Endothelial cell of umbilical vein (primary cell): Measurements from ENCODE around the gene ARMC8. TPM values are rescaled to one million over a fixed set of nuclear protein-coding genes. Genes with fewer than 3 reads are reported as not detected.

Experiments
- BruUV-seq: library from RNA; stranded (reverse); fragments of 400-500 nt; replicated peaks from 2 replicates; lab custom pipeline; 2021; lab: Mats Ljungman, UMichigan
- CTCF ChIA-PET: fragments of 300-600, 350-600 bp; sonication (Branson Sonifier 250); formaldehyde crosslinking; loops from one replicate; lab custom pipeline; 2021; ENCODE audit warnings: antibody characterized with exemption, inconsistent platforms; lab: Charles Lee
- POLR2A ChIA-PET: fragments of 300-600, 350-600 bp; sonication (Branson Sonifier 250); formaldehyde crosslinking; loops from one replicate; lab custom pipeline; 2021; ENCODE audit warnings: antibody characterized with exemption, inconsistent platforms; lab: Charles Lee
- DNase-seq: peaks from one replicate; pipeline ENCODE4 v3.0.0-alpha.2; 2011; ENCODE audit warnings: low read depth, low spot score
- FAIRE-seq: peaks from 2 replicates; lab custom pipeline; 2011; peaks lifted over from hg19 to GRCh38; lab: Jason Lieb, UNC
- H2AFZ ChIP-seq: 2 replicates; pipeline ENCODE4 v1.6.0; 2012; ENCODE audit warnings: low read depth, low read length, control low read depth, inconsistent platforms
- H3K27ac ChIP-seq: 2 replicates; pipeline ENCODE4 v1.5.1; 2011; ENCODE audit warnings: low read depth, mild to moderate bottlenecking, control low read depth, low read length, moderate library complexity; ENCODE audit not compliant: insufficient read depth
- H3K27me3 ChIP-seq, 2 experiments: 2 replicates each; pipeline versions ENCODE4 v1.6.0 to v1.6.1; 2011; ENCODE audit warnings: low read length in 2 of 2, mixed read lengths in 1 of 2; ENCODE audit not compliant: control insufficient read depth in 2 of 2, insufficient read depth in 2 of 2
- H3K36me3 ChIP-seq, 2 experiments: 2 replicates in 1 of 2; 3 replicates in 1 of 2; pipeline ENCODE4 v1.5.1; 2011; ENCODE audit warnings: low read length in 2 of 2, mild to moderate bottlenecking in 1 of 2, moderate library complexity in 1 of 2; ENCODE audit not compliant: control insufficient read depth in 2 of 2, insufficient read depth in 2 of 2; ENCODE audit errors: extremely low read depth in 1 of 2
- H3K4me1 ChIP-seq: 3 replicates; pipeline ENCODE4 v1.5.1; 2011; ENCODE audit warnings: mild to moderate bottlenecking, low read length; ENCODE audit not compliant: control insufficient read depth, insufficient read depth; ENCODE audit errors: extremely low read depth
- H3K4me2 ChIP-seq: 2 replicates; pipeline ENCODE4 v1.6.1; 2011; ENCODE audit warnings: low read length, control low read depth, mixed read lengths; ENCODE audit not compliant: insufficient read depth
- H3K4me3 ChIP-seq, 3 experiments: fragments of 200-600 bp in 1 of 3; sonication (generic), shearing (Covaris generic) in 1 of 3; replicated peaks in 1 of 3; 2 replicates each; pipeline ENCODE4 v1.5.1; 2011 to 2016; ENCODE audit warnings: control low read depth in 3 of 3, low read length in 3 of 3, mild to moderate bottlenecking in 2 of 3, inconsistent platforms in 1 of 3, low read depth in 1 of 3, moderate library complexity in 1 of 3; ENCODE audit not compliant: insufficient read depth in 1 of 3
- H3K79me2 ChIP-seq: 2 replicates; pipeline ENCODE4 v1.6.0; 2012; ENCODE audit warnings: low read length, inconsistent platforms; ENCODE audit not compliant: control insufficient read depth, insufficient read depth
- H3K9ac ChIP-seq: replicated peaks from 2 replicates; pipeline ENCODE3; 2011; ENCODE audit warnings: low read length, control low read depth; ENCODE audit not compliant: insufficient read depth; ENCODE audit errors: extremely low read depth
- H3K9me1 ChIP-seq: replicated peaks from 3 replicates; pipeline ENCODE4 v1.6.0; 2011; ENCODE audit warnings: mild to moderate bottlenecking, low read length; ENCODE audit not compliant: control insufficient read depth, insufficient read depth; ENCODE audit errors: extremely low read depth
- H3K9me3 ChIP-seq: replicated peaks from 2 replicates; pipeline ENCODE4 v1.5.1; 2012; ENCODE audit warnings: low read length, inconsistent platforms; ENCODE audit not compliant: control insufficient read depth, insufficient read depth
- H4K20me1 ChIP-seq: replicated peaks from 2 replicates; pipeline ENCODE3; 2011; ENCODE audit warnings: mild to moderate bottlenecking, low read length; ENCODE audit not compliant: control insufficient read depth, insufficient read depth; ENCODE audit errors: extremely low read depth
- EZH2 ChIP-seq: IDR thresholded peaks from 2 replicates; pipeline ENCODE4 v1.6.1; 2012; ENCODE audit warnings: borderline replicate concordance, low read depth, mild to moderate bottlenecking, moderate library complexity, low read length, inconsistent platforms; ENCODE audit not compliant: severe bottlenecking
- GATA2 ChIP-seq: IDR thresholded peaks from 2 replicates; pipeline ENCODE4 v1.7.0; 2011; ENCODE audit warnings: low read depth, mild to moderate bottlenecking, moderate library complexity, mixed read lengths, low read length; ENCODE audit not compliant: insufficient read length, insufficient read depth
- JUN ChIP-seq: IDR thresholded peaks from 2 replicates; pipeline ENCODE4 v1.6.1; 2011; ENCODE audit warnings: borderline replicate concordance, low read depth; ENCODE audit not compliant: insufficient read length, insufficient read depth
- MYC ChIP-seq: IDR thresholded peaks from one replicate; pipeline ENCODE4 v1.6.1; 2011; ENCODE audit warnings: mild to moderate bottlenecking, low read depth, low read length
- POLR2A ChIP-seq: IDR thresholded peaks from 2 replicates; pipeline ENCODE4 v1.6.1; 2012; ENCODE audit warnings: low read depth, mild to moderate bottlenecking, control low read depth, low read length
- POLR2AphosphoS5 ChIP-seq: IDR thresholded peaks from 2 replicates; pipeline ENCODE4 v1.6.1; 2012; ENCODE audit warnings: low read depth, mild to moderate bottlenecking, control low read depth, low read length, moderate library complexity; ENCODE audit not compliant: insufficient read depth
- dilution Hi-C: fragments of 300-500 bp; cut with MboI; formaldehyde crosslinking; loops from one replicate; pipeline ENCODE4 v1.15.0; 2019; ENCODE audit warnings: low sequenced_read_pairs; ENCODE audit not compliant: extremely low pct_ligation_motif_present
- intact Hi-C: fragments of 100-400 bp; cut with micrococcal nuclease; formaldehyde crosslinking; loops from one replicate; pipeline ENCODE4 v1.10.0; 2022
- polyA plus RNA-seq, 4 experiments: library from polyadenylated mRNA; depleted of rRNA in 3 of 4; stranded (reverse) in 3 of 4; unstranded in 1 of 4; fragments of >200 nt; gene quantifications; 2 replicates each; pipeline versions ENCODE4 v1.2.1 to v1.2.3, GENCODE V29; 2011 to 2012; ENCODE audit warnings: missing spikeins in 1 of 4
- total RNA-seq: library from RNA; stranded (reverse); gene quantifications from 2 replicates; pipeline ENCODE4 v1.2.3, GENCODE V29; 2021
- TF ChIP-seq, protein P1 (sequence below), 2 donors: IDR thresholded peaks; 1 replicate in 1 of 2; 2 replicates in 1 of 2; pipeline ENCODE4 v1.5.1; 2011; ENCODE audit warnings: low read length in 2 of 2, mild to moderate bottlenecking in 2 of 2, moderate library complexity in 2 of 2, control low read depth in 1 of 2, inconsistent platforms in 1 of 2, low read depth in 1 of 2; ENCODE audit not compliant: insufficient read depth in 1 of 2; ENCODE audit errors: extremely low read depth in 1 of 2

ARMC8 gene
- total and polyA plus RNA-seq, 2 donors (not counting 3 experiments of a cell fraction or from before 2014, with no cell fraction given) = 39.6 to 46.0 TPM

DNA sequence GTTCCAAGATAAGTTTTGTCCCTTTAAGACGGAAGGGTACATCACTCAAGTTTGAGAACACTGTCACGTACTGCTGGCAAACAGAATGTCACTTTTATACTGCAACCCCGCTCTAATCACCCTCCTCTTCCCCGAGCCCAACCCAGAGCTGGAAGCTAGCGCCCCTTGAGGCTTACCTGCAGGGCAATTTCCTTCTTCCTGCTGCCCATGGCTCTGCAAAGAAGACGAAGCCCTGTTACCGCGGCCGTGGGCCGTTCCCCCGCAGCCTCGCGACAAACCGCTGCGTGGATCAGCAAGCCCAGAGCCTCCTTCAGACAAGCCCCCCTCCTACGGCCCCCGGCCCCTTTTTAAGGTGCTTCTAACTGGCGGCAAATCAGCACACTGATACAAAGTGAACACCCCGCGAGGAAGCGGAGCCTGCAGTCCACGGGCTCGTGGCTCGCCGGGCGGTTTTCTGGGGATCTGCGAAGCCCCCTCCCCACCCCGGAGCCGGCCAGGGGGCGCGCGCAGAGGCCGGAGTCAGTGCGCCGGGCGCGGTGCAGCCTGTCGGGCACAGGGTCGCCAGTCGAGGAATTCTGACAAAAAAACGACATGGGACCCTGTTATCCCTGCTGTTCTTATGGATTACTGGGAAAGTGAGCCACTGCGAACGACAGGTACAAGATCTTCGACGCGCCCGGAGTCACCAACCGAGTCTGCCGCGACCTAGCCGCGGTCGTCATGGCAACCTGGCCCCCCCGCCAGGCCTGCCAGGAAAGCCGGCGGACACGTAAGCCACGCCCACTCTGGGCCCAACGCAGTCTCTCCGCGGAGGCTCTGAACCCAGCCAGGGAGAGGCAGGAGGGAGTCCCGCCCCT, 142.3 kb downstream of the ARMC8 start, which contains the start of gene NME9:
NME9 (minus strand) TSS at position 725 of the 857 bp plus-strand sequence; CDS start at position 209, 516 bp downstream.
- no TSS peak for BruUV-seq
- Histone ChIP-seq H3K4me1 (peaks cover 20% of the 10 kb centered on the region), H4K20me1 (no peaks in the 10 kb centered on the region), H3K27ac (no peak within 1 kb of the TSS), H3K9me1 (no peaks in the 10 kb centered on the region), H3K36me3 (no peaks in the 10 kb centered on the region), H3K9ac (no peak within 1 kb of the TSS), H2AFZ (peak within 1 kb of the TSS; percentile 90), H3K9me3 (no peaks in the 10 kb centered on the region), H3K4me2 (peak within 1 kb of the TSS; percentile 75), H3K27me3 (peaks cover 2 to 3% of the 10 kb centered on the region in 2 experiments), H3K79me2 (no peaks in the 10 kb centered on the region), H3K4me3 (peak within 1 kb of the TSS; percentile 32 to 53 (median 52))
- dilution Hi-C loops (no loop called here), intact Hi-C loops (loop anchor here (1.0 kb wide), 1 partner anchor 142 kb away; the partner anchor contains the start of gene ARMC8)
- CTCF ChIA-PET = interaction anchor here (0.9 to 1.6 kb wide), 5 partner anchors 15 to 782 kb away, joined by 3 to 5 read pairs (median 4); no protein-coding TSS in a partner anchor
- DNase-seq (peak; percentile 88), FAIRE-seq (peak; percentile 76)
- TF ChIP-seq POLR2AphosphoS5 (no peak), JUN (no peak), MYC (no peak), EZH2 (no peak), POLR2A (no peak), GATA2 (no peak)
- TF ChIP-seq, protein P1, sequence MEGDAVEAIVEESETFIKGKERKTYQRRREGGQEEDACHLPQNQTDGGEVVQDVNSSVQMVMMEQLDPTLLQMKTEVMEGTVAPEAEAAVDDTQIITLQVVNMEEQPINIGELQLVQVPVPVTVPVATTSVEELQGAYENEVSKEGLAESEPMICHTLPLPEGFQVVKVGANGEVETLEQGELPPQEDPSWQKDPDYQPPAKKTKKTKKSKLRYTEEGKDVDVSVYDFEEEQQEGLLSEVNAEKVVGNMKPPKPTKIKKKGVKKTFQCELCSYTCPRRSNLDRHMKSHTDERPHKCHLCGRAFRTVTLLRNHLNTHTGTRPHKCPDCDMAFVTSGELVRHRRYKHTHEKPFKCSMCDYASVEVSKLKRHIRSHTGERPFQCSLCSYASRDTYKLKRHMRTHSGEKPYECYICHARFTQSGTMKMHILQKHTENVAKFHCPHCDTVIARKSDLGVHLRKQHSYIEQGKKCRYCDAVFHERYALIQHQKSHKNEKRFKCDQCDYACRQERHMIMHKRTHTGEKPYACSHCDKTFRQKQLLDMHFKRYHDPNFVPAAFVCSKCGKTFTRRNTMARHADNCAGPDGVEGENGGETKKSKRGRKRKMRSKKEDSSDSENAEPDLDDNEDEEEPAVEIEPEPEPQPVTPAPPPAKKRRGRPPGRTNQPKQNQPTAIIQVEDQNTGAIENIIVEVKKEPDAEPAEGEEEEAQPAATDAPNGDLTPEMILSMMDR (IDR thresholded peaks at IDR 0.05; ENCODE audit: extremely low read depth in 1 of 2, insufficient read depth in 1 of 2, low read depth in 1 of 2, low read length in 2 of 2) = peak; percentile 54 to 69
- POLR2A ChIA-PET = no interaction called here
